NCI-H526 treated with DMSO at 0.1 percent for 48 hours (cell line): ENCODE measurements around the gene PRRX1.

Source experiments
- DNase-seq: peaks from one replicate; lab custom pipeline; 2025; lab: John Stamatoyannopoulos, UW

PRRX1 gene

DNA sequence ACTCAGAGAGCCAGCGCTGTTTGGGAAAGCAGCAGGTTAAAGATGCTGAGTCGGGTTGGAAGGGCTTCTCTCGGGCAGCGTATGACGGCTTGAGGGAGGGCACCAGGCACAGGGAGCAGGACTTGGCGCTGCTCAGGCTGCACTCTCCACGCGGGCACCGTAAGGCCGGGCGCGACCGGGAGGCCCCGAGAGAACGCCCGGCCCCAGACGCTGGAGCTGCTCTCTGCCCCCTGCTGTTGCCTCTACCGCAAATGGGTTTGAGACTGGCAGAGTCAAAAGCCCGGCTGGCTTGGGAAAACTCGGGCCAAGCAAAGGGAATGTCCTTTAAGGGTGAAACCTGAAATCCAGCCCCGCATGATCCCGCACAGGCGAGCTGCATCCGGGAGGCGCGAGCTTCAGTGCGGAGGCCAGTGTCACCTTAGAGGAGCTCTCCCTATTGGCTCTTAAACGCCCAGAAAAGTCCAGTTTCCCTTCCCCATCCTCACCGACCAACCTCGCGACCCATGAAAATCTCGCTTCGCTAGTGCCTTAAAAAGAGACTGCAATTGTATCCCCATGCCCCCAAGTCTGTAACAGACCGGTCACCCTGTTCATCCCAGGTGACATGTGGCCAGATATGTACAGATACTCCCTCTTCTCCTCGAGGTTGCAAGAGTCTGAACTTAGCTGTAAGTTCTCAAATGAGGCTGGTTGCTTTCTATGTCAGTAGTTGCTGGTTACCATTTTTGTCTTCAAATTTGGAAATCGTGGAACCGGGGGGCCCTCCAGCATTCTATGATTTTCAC is 1.1 kb downstream of the PRRX1 start:
- peak; percentile 66 for DNase-seq

DNA sequence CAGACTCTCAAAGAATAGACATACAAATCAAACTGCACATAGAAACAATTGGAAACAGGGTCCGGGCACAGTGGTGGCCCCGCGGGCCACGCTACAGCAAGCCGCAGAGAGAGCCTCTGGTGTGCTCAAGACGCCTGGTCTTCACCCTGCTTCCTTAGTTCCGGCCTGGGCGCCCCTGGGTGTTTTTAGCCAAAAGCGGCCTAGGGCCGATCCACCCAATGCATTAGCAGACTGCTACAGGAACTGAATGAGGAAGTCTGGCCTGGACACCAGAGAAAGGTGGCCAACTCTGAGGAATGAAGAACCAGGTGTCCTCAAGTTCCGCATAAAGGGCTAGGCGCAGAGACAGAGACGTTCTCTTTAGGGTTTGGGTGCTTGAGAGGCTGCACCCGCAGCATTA is 1.7 kb downstream of the PRRX1 start:
- DNase-seq, result no peak

DNA sequence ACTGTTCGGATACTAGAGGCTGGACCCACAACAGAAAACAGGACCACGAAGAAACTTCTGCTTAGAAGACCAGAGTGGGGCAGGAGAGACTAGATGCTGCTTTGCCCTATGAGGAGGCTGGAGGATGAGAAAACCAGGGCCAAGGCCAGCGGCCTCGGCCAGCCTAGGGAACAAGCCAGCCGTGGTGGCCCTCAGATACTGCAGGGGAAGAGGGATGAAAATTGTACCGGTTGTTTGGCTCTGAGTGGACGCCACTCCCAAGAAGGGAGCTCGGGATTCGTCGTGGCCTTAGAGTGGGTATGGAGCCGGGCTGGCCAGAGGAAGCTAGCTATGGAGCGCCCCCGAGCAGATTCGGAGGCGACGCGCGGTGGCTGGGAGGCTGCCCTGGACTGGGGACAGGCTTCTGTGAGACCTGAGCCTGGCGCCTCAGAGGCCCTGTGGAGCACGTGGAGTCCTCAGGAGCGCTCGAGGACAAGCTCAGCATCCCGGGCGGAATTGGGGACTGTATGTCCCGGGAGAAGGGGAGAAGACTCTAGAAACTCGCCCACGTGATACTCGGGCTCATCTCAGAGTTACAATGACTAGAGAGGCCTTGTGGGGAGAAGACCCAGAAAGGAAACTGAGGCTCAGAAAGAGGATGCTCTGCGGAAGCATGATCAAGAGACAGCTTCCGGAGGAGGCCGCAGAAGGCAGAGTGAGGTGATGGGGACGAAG is 2.8 kb downstream of the PRRX1 start:
- no peak for DNase-seq

DNA sequence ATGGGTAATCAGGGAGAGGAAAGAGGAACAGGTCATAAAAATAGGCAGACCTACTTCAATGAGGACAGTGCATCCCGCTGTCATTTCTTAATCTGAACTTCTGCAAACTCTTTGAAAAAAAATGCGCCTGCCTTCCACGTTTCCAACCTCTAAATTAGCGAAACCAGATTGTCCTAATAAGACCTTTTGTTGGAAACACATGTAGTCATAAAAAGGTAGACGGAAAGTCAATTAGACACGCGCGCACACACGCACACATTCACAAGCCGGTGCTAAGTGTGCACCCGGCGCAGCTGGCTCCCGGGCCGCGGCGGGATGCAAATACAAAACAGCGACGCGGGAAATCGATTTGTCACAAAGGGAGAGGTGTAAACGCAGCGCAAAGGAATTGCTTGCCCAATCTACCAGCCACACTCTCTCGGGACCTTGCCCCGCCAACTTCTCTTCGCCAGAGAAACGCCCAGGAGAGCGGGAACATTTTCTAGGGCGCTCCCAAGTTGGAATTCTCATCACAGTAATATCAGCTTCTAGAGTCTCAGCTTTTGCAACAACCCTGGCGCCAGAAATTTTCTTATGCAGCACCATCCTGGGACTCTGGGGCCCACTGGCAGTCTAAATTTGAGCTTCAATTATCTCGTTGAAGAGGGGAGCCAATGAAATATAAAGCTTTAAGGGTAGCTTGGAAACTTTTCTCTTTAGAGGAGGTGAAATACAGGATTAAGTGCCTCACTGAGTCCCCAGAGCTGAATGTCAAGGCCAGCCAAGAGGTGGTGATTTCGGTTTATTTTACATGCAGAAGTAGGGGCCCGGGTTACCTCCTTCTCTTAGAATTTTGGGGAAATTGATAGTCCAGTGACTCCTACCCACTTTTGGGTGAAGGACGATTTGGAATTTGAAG is 4.5 kb downstream of the PRRX1 start:
- peak; percentile 41 for DNase-seq

DNA sequence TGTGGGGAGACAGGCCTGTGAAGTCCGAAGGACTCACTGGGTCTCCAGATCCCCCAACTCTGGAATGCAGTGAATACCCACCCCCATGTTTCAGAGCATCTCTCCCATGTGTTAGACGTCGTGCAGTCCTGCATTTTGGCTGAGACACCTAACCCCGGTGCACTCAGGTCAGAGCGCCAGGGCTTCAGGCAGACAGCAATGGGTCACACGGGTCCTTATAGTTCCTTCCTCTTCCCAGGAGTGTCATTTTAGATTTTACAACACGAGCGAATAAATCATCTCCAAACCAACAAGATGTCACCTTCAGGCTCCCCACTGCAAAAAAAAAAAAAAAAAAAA is 5.1 kb downstream of the PRRX1 start:
- DNase-seq, result no peak

DNA sequence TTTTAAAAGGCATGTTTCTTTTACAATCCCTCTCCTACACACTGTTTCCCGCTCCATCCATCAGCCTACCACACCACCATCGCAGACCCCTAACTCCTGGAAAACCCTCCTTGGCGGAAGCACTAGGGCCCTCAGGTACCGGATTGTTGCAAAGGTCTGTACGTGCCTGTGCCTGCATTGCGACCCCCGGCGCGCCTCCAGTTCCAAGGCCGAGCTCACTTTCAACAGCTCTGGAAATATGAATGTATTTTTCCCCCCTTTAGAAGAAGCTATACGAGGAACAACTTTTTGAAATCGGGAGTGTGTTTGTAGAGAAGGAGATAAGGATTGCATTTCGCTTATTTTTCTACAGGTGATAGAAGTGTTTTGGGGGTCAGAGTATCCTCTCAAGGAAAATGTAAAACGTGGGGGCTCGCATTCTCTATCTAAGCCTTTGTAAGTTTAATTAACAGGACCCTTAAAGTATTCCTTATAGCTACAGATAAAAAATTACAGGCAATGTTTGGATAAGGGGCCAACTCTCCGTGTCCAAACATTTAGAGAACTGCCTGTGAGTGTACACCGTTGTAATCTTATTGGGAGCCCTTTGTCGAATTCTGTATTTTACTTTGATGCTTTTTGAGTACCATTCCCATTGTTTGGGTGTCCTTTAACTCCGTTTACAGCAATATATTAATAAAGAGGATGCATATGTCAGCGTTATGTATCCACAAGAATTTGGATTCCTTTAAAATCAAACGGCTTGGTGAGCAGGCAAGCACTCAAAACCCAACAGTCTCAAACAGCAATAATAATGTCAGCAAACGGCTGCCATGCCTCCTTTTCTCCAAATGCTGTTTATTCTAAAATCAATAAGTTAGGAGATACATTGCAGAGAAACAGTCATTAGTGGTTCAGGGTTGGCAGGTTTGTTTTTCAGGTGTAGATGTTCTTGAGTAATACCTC is 5.9 kb downstream of the PRRX1 start:
- no peak for DNase-seq

DNA sequence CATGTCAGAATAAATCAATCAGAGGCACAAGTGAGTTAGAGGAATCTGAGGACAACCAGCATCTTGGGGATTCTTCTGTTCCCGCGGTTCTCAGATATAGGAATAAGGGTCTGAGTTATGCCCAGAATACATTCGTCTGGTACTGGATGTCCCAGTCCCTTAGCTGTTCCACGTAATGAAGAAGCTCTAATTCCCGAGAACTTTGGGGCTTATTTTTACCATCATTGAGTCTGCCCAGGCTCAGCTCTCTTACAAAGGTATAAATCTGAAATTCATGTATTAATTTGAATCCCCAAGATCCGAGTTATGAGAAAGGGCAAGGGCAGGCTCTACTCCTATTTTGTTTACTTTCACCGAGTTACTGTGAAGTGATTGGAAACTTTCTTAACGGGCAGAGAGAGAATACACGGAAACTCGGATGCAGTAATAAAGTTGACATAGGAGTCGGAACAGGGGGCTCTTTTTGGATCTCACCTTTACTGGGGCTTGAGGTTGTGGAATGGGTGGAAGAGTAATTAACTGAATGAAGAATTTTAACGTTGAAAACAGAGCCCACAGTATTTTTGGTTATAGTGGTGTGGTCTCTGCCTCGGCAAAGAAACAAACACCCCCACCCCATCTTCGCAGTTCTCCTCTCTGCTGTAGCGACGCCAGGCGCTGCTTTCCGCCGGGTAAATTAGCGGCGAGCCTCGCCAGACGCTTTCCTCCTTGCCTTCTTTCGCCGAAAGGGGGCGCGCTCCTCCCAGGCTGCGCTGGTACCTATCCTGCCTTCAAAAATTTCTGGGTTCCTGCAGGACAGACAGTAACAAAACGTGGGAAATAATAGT is 7.1 kb downstream of the PRRX1 start:
- DNase-seq, result no peak

DNA sequence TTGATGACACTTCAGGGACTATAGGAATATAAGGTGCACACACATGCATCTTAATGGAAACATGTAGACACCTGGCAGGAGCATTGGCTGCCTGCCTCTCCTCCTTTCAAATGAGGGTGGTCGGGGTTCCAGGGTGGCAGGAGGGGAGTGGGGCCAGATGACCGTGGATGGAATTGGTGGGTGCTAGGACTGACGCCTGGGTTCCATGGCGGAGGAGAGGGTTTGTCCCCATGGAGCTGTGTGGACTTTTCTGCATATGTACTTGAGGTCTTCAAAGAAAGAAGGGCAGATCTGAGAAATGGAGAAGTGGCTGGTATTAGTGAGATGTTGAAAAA is 7.7 kb downstream of the PRRX1 start:
- no peak for DNase-seq

DNA sequence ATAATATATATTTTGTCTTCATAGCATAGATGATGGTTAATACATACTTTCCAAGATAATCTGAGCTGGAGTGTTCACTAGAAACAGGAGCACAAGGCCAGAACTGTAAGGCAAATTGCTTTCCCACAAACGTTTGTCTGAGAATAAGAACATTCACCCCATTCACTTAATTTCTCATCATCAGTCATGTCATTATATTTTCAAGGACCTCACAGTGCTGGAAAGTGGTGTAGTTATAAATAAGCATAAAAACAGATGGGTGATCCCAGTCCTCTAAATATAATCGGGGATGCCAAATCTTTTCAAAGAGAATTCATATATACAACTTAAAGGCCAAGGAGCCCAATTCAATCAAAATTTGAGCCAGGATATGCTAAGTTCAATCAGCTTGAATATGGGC is 8.4 kb downstream of the PRRX1 start:
- DNase-seq, result no peak

DNA sequence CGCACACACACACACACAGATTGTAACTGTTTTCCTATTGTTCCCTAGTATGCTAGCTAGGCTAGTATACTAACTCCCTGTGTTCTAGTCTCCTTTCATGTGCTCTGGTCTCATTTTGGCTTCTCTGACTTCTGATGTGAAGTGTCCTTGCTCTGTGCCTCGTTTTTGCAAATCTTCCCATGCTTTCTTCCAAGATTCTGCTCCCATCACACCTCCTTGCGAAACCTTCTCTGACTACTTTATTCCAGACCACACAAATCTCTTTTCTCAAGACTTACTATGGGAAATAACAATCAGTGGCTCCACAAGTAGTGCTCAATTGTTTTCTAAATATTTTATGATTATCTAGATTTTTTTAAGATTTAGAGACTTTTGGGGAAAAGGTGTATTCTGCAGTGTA is 10.3 kb downstream of the PRRX1 start:
- no peak for DNase-seq

DNA sequence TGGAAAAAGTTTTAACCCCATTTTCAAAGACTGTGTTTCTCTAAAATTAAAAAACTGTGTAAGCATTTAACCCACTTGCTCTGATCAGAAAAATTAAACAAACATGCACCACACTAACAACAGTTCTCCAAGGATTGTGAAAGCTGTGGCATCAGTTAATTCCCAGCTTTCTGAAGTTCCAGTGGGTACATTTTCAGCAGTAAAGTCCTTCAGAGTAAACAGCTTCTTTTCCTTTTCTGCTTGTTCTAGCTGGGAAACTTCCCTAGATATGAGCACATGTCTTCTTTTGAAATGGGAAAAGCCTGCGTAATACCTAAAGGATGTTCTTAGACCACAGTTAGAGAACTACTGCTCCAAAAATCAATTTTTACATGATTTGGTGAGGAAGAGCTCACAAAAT is 11.1 kb downstream of the PRRX1 start:
- DNase-seq, result no peak

DNA sequence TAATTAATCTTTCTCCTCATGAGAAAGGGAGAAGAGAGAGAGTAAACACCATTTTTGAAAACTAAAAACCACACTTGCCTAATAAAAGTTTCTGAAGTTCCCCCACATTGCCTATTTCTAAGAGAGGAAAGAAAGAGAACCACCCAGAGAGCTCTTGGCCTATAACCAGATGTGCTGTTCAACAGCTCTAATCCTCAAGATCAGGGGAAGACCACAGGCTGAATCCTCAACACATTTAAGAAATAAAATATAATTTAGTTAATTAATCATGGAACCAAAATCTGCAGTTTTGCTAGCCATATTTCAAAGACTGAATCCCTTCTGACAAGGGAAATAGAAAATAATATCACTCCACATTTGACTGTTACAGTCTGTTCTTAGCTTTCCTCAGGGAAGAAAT is 11.9 kb downstream of the PRRX1 start:
- no peak for DNase-seq

DNA sequence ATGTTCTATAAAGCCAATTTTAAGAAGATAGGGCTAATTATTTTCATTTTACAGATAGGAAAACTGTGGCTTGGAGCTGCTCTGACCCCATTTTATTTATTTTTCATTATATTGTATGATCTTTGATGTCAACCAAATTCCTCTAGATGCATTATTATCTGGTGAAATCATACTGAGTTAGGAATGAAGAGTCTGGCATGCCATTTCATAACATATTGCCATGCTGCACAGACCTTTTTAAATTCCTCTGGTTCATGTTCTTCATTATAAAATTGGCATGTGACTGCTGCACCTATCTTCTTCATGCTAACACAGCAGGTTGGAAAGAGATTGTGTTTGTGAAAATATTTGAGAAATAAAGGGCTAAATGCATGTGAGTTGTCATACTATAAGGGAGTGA is 12.7 kb downstream of the PRRX1 start:
- no peak for DNase-seq

DNA sequence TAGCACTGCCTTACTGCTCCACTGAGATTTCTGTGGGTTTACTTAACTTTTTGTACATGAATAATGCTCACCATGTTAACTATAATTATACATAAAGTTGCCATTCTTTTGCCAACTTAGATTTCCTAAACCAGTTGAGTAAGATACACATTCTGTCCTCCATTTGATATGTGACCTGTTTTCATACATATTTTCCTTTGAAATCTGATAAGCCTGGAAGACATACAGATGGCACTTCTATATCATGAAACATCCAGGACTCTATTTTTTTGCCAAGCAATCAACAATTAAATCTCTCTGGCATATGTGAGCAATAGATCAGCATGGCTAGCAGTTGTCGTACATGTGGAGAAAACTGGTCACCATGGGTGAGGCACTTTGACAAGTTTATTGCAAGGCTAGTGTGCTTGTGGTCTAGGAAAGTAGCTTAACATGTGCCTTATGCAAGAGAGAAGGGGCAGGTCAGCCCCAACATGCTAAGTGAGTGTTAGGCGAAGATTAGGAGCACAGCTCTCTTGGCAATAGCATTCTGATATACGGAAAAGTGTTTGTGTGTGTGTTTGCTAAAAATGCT is 14.2 kb downstream of the PRRX1 start:
- DNase-seq, result no peak

DNA sequence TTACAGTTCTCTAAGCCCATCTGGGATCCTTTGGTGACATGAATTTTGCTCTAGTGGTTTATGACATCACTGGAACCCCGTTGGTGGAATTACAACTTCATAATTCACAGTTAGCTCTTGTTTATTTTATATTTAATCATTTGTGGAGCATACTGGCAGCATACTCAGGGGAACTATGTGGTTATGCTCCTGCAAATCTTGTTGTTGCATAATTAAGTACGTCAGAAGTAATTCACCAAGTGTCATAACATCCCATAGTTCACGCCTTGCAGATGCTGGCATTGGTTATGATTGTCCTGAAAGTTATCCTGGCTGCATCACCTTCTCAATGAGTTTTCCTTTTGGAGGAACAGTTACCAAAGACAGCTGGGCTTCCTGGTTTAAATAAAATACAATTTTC is 16.5 kb downstream of the PRRX1 start:
- no peak for DNase-seq

DNA sequence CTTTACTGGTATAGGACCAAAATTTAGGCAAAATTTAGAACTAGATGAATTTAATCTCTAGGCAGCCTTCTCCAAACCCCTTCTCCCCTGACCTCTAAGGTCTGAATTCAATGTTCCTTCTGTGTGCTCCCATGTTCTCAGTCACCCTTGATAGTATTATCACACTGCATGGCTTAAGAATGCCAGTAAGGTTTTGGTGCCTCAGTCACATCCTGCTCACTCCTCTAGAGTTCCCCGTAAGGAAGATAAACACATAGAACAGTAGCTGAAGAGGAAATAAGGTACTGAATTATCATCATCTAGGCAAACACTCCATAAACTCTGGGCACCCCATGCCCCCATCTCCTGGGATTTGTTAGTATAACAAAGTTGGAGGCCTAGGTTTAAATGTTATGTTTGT is 18.2 kb downstream of the PRRX1 start:
- no peak for DNase-seq

DNA sequence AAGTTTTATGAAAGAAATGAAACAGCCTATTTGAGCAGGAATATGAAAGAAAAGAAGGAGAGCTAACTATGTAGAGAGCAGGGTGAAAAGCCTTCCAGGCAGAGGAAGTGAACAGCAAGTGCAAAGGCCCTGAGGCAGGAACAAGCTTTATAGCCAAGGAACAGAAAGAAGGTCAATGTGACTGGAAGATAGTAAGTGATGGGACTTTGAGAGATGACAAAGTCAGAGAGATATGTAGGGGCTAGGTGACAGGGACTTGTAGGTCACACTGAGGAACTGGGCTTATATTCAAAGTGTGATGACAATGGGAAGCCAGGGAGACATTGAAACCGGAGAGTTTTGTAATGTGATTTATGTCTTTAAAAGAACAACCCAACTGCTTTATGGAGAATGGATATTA is 18.9 kb downstream of the PRRX1 start:
- no peak for DNase-seq

DNA sequence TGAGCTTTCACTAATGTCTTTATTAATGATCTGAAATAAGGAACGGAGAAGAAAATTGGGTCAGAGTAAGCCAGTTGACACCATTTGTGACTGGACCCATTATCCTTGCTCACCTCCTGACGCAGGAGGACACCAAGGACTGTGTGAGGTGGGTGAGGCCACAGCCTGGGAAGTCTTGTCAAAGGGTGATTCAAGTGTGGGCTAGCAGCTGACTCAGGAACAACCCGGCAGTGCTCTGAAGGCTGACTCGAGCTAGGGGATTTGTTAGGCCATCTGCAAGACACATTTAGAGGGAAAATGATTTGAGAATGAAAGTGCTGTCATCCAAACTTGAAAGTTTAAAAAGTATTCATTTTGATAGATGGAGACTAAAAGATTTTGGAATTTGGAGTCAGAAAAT is 21.2 kb downstream of the PRRX1 start:
- no peak for DNase-seq

DNA sequence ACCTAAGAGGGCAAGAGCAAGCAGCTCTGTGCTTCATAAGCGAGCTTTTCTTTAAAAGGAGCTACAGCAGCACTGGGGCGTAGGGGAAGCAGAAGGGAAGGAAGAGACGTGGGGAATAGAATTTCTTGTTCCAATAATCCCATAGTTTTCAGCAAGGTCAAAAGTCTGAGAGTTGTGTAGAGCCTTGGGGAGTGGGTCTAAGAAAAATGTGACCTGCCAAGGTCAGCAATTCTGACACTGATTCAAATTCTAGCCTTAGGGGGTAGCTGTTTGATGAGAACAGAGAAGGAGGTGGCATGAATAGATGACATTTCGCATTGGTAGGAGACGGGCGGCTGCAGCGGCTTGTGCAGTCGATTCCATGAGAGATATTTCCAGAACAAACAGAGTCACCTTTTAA is 22.4 kb downstream of the PRRX1 start:
- DNase-seq, result no peak

DNA sequence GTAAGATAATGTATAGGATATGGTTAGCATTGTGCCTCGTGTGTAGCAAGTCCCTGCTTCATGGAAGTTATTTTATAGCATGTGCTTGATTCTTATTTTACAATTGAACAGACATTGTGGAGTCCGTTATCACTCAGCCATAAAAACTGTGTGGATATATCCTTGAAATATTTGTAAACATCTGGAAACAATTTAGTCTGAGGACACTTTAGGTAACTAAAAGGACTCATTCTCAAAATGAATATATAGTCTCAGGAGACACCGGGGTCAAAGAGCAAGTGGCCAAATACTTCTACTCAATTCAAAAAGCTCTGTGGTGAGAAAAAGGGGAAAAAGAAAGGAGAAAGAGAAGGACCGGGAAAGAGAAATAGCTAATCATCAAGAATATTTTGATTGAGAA is 23.7 kb downstream of the PRRX1 start:
- no peak for DNase-seq

DNA sequence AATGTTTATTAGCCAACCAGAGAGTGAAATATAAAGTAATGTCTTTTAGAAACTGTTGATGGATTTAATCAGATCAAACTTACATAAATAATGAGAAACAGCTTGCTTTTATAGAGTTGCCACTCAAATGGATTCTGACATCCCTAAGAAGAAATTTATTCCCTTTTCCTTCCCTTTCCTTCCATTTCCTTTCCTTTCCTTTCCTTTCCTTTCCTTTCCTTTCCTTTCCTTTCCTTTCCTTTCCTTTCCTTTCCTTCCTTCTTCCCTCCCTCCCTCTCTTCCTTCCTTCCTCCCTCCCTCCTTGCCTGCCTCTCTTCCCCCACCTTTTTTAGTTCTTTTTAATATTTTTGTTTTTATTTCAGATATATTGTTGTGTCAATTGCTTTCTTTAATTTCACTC is 27.3 kb downstream of the PRRX1 start:
- no peak for DNase-seq
